ENCODE measurements around the gene TLX2. TPM values are rescaled to one million over a fixed set of nuclear protein-coding genes. Genes with fewer than 3 reads are reported as not detected.

TLX2 gene
- total and polyA plus RNA-seq, 2 of the 13 experiments (the other 11 are each of a cell fraction or from before 2014, with no cell fraction given) = 0.05 to 0.20 TPM

- TF ChIP-seq ZNF850 (CRISPR knock-in tag; conservative IDR thresholded peaks at IDR 0.05) (peak; percentile 61), KIAA2018 (CRISPR knock-in tag; IDR thresholded peaks at IDR 0.05; ENCODE audit: borderline replicate concordance) (peak; percentile 66; the same call in 1 of the 2 replicates), ZNF460 (CRISPR knock-in tag; IDR thresholded peaks at IDR 0.05; ENCODE audit: borderline replicate concordance) (peak; percentile 52; the same call in 1 of the 2 replicates), ZNF207 (IDR thresholded peaks at IDR 0.05; ENCODE audit: borderline replicate concordance) (no peak), ZNF354B (CRISPR knock-in tag; IDR thresholded peaks at IDR 0.05) (peak; percentile 57; the same call in 1 of the 2 replicates), CEBPZ (IDR thresholded peaks at IDR 0.05; ENCODE audit: low read length) (no peak), ZSCAN21 (CRISPR knock-in tag; IDR thresholded peaks at IDR 0.05; ENCODE audit: borderline replicate concordance) (peak; percentile 98), XRCC5 (optimal IDR thresholded peaks at IDR 0.05; ENCODE audit: low read length) (peak; percentile 65), PRDM10 (CRISPR knock-in tag; IDR thresholded peaks at IDR 0.05; ENCODE audit: low read depth) (peak; percentile 55; the same call in 1 of the 2 replicates), ZNF44 (CRISPR knock-in tag; IDR thresholded peaks at IDR 0.05) (peak; percentile 89), ATM (IDR thresholded peaks at IDR 0.05; ENCODE audit: borderline replicate concordance) (no peak), RBFOX2 (IDR thresholded peaks at IDR 0.05; ENCODE audit: low read depth, low read length) (peak; percentile 94)
Measured at GRCh38 chr2:74472086-74472944, 41.9 kb upstream of the TLX2 start, which contains the start of gene MRPL53 (continued).

All from HepG2 (cell line).